Measurements from ENCODE around the gene PGF. TPM values are rescaled to one million over a fixed set of nuclear protein-coding genes. Genes with fewer than 3 reads are reported as not detected.
"Not testable (repeated sequence)": the region's sequence is repeated elsewhere in the genome, so short reads cannot be mapped to it uniquely, and the experiment has no call there.

The PGF gene
- total RNA-seq, 1 donor from 2014 or later, result 8.3 TPM

DNA sequence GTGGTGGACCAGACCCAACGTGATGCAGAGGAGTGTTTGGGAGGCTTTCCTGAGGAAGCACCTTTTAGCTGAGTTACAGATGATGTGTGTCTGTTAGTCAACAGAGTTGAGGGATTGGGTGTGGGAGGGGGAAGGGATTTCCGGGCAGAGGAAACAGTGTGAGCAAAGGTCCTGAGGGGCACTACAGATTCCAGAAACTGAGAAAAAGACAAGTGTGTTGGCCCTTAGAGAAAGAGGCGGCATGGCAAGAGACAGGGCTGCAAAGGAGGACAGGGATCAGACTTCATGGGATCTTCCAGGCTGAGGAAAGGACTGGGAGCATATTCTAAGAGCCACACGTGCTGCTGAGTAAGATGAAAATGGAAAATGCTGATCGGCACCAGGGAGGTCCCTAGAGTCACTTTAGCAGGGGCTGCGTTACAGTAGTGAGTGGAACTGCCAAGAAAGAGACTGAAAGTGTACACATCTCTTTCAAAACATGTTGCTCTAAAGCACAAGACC lies 22.9 kb downstream of the PGF start:
- H3K36me3 ChIP-seq, result no peaks in the 10 kb centered on the region
- H3K27ac ChIP-seq, result no peak overlapping the region
- no peaks in the 10 kb centered on the region for H3K9me3 ChIP-seq
- H3K4me1 ChIP-seq, result peaks cover 7% of the 10 kb centered on the region
- DNase-seq (ENCODE audit: extremely low spot score in 2 of 2), result no peak
- no peaks in the 10 kb centered on the region for H3K27me3 ChIP-seq
- TF ChIP-seq POLR2AphosphoS5 (IDR thresholded peaks at IDR 0.05; ENCODE audit: insufficient read depth in 1 of 2, low read depth in 1 of 2) (no peak), POLR2A (IDR thresholded peaks at IDR 0.05) (no peak)
- TF ChIP-seq, protein P1, sequence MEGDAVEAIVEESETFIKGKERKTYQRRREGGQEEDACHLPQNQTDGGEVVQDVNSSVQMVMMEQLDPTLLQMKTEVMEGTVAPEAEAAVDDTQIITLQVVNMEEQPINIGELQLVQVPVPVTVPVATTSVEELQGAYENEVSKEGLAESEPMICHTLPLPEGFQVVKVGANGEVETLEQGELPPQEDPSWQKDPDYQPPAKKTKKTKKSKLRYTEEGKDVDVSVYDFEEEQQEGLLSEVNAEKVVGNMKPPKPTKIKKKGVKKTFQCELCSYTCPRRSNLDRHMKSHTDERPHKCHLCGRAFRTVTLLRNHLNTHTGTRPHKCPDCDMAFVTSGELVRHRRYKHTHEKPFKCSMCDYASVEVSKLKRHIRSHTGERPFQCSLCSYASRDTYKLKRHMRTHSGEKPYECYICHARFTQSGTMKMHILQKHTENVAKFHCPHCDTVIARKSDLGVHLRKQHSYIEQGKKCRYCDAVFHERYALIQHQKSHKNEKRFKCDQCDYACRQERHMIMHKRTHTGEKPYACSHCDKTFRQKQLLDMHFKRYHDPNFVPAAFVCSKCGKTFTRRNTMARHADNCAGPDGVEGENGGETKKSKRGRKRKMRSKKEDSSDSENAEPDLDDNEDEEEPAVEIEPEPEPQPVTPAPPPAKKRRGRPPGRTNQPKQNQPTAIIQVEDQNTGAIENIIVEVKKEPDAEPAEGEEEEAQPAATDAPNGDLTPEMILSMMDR (IDR thresholded peaks at IDR 0.05), result no peak
- intact Hi-C loops (cut with DNase I), result no loop called here
- no peak overlapping the region for H3K4me3 ChIP-seq

DNA sequence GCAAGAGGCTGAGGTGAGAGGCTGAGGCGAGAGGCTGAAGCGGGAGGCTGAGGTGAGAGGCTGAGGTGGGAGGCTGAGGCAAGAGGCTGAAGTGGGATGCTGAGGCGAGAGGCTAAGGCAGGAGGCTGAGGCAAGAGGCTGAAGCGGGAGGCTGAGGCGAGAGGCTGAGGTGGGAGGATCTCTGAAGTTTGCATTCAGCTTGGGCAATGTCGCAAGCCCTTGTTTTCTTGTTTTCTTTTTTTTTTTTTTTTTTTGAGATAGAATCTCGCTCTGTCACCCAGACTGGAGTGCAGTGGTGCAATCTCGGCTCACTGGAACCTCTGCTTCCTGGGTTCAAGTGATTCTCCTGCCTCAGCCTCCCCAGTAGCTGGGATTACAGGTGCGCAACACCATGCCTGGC lies 23.7 kb downstream of the PGF start:
- intact Hi-C loops (cut with DNase I), result not testable (repeated sequence)

DNA sequence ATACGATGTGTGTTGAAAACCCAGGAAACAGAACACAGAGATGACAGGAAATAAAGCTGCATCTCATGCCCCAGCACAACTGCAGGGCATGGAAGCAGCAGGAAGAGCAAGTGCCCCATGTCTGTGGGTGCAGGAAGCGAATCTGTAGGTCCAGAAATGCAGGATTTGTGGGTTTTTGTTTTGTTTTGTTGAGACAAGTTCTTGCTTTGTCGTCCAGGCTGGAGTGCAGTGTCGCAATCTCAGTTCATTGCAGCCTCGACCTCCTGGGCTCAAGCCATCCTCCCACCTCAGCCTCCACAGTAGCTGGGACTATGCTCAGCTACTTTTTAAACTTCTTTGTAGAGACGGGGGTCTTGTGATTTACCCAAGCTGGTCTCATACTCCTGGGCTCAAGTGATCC lies 26.2 kb downstream of the PGF start:
- no peak overlapping the region for H3K27ac ChIP-seq
- no peak for TF ChIP-seq POLR2A (IDR thresholded peaks at IDR 0.05)
- TF ChIP-seq, protein P1 (IDR thresholded peaks at IDR 0.05), result no peak
- TF ChIP-seq POLR2AphosphoS5 (IDR thresholded peaks at IDR 0.05; ENCODE audit: insufficient read depth in 1 of 2, low read depth in 1 of 2), result no peak
- no peaks in the 10 kb centered on the region for H3K9me3 ChIP-seq
- no peaks in the 10 kb centered on the region for H3K36me3 ChIP-seq
- no peak overlapping the region for H3K4me3 ChIP-seq
- intact Hi-C loops (cut with DNase I), result no loop called here
- no peak for DNase-seq (ENCODE audit: extremely low spot score in 2 of 2)
- H3K4me1 ChIP-seq, result peaks cover 7% of the 10 kb centered on the region
- H3K27me3 ChIP-seq, result no peaks in the 10 kb centered on the region

More for the DNA sequence above, 23.7 kb downstream of the PGF start:
- DNase-seq (ENCODE audit: extremely low spot score in 2 of 2); H3K27ac ChIP-seq; H3K4me1 ChIP-seq; H3K27me3 ChIP-seq; H3K9me3 ChIP-seq; H3K36me3 ChIP-seq; H3K4me3 ChIP-seq: not testable (repeated sequence)

DNA sequence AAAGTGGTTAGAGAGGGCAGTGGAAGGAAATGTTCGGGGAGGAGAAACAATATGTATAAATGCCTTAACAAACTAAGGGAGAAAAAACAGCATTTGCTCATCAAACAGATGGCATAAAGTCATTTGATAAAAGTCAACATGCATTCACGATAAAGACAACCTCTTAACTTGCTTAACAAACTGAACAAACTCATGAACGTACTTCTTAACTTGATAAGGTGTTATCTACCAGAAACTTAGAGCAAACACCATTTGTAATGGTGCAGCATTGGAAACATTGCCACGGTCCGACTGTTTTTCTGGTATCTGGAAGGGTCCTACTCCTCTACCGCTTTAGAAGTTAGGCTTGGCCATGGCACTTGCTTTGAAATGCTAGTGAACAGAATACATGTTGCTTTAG lies 28.2 kb downstream of the PGF start:
- Histone ChIP-seq H3K4me1 (peaks cover 9% of the 10 kb centered on the region), H3K27me3 (no peaks in the 10 kb centered on the region), H3K36me3 (no peaks in the 10 kb centered on the region), H3K27ac (no peak overlapping the region), H3K4me3 (no peak overlapping the region), H3K9me3 (no peaks in the 10 kb centered on the region)
- TF ChIP-seq POLR2A (IDR thresholded peaks at IDR 0.05) (no peak), POLR2AphosphoS5 (IDR thresholded peaks at IDR 0.05; ENCODE audit: insufficient read depth in 1 of 2, low read depth in 1 of 2) (no peak)
- TF ChIP-seq, protein P1 (IDR thresholded peaks at IDR 0.05), result no peak
- intact Hi-C loops (cut with DNase I), result no loop called here
- no peak for DNase-seq (ENCODE audit: extremely low spot score in 2 of 2)

DNA sequence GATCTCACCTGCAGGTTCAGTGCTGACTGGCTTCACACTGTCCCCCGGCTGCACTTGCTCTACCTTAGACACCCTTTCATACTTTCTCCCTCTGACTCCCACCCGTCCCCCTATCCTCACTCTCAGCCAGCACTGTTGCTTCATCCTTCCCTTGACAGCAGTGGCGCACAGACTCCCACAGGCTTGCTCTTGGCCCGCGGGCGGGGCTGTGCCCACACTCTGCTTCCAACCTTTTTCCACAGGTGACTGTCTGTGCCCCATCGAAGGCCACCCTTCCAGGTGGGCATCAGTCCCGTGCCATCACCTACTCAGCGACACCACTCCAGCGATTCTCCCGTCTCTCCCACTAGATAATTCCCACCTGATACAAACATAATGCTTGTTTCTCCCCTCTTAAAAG lies 31.3 kb downstream of the PGF start:
- no peak overlapping the region for H3K4me3 ChIP-seq

More for the DNA sequence above, 31.3 kb downstream of the PGF start:
- DNase-seq (ENCODE audit: extremely low spot score in 2 of 2), result no peak
- intact Hi-C loops (cut with DNase I), result no loop called here
- H3K27me3 ChIP-seq, result no peaks in the 10 kb centered on the region
- peaks cover 9% of the 10 kb centered on the region for H3K4me1 ChIP-seq
- H3K36me3 ChIP-seq, result no peaks in the 10 kb centered on the region
- no peak overlapping the region for H3K27ac ChIP-seq
- no peaks in the 10 kb centered on the region for H3K9me3 ChIP-seq
- TF ChIP-seq POLR2A (IDR thresholded peaks at IDR 0.05), result no peak
- TF ChIP-seq, protein P1 (IDR thresholded peaks at IDR 0.05), result no peak
- no peak for TF ChIP-seq POLR2AphosphoS5 (IDR thresholded peaks at IDR 0.05; ENCODE audit: insufficient read depth in 1 of 2, low read depth in 1 of 2)

Data from vagina (tissue), 2 donors.